ENCODE data around the gene BRD1. TPM values are rescaled to one million over a fixed set of nuclear protein-coding genes. Genes with fewer than 3 reads are reported as not detected.

Gene BRD1
- total RNA-seq, 4 donors from 2014 or later = 17.9 to 47.4 (median 37.9) TPM

GRCh38 chr22:49792107-49792506 lies 35.6 kb downstream of the BRD1 start:
- TF ChIP-seq, protein P1, sequence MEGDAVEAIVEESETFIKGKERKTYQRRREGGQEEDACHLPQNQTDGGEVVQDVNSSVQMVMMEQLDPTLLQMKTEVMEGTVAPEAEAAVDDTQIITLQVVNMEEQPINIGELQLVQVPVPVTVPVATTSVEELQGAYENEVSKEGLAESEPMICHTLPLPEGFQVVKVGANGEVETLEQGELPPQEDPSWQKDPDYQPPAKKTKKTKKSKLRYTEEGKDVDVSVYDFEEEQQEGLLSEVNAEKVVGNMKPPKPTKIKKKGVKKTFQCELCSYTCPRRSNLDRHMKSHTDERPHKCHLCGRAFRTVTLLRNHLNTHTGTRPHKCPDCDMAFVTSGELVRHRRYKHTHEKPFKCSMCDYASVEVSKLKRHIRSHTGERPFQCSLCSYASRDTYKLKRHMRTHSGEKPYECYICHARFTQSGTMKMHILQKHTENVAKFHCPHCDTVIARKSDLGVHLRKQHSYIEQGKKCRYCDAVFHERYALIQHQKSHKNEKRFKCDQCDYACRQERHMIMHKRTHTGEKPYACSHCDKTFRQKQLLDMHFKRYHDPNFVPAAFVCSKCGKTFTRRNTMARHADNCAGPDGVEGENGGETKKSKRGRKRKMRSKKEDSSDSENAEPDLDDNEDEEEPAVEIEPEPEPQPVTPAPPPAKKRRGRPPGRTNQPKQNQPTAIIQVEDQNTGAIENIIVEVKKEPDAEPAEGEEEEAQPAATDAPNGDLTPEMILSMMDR (IDR thresholded peaks at IDR 0.05) = no peak
- TF ChIP-seq POLR2A (IDR thresholded peaks at IDR 0.05) = no peak
- H3K9me3 ChIP-seq = no peaks in the 10 kb centered on the region
- peak overlapping the region; percentile 12 to 28 for H3K27ac ChIP-seq
- intact Hi-C loops (cut with DNase I; ENCODE audit: low total_unique reads) = no loop called here
- H3K36me3 ChIP-seq = no peaks in the 10 kb centered on the region
- H3K4me3 ChIP-seq = no peak overlapping the region
- DNase-seq = no peak
- no peaks in the 10 kb centered on the region for H3K27me3 ChIP-seq
- peaks cover 8 to 22% of the 10 kb centered on the region in 2 donors for H3K4me1 ChIP-seq

- peaks cover 8 to 22% of the 10 kb centered on the region in 2 donors for H3K4me1 ChIP-seq
- H3K27me3 ChIP-seq = no peaks in the 10 kb centered on the region
- no peak for DNase-seq
- no peak overlapping the region for H3K4me3 ChIP-seq
- peak overlapping the region in 1 of 2 donors; percentile 12 for H3K27ac ChIP-seq
- no peaks in the 10 kb centered on the region for H3K36me3 ChIP-seq
- no peaks in the 10 kb centered on the region for H3K9me3 ChIP-seq
- TF ChIP-seq, protein P1 (IDR thresholded peaks at IDR 0.05) = no peak
- no peak for TF ChIP-seq POLR2A (IDR thresholded peaks at IDR 0.05)
- intact Hi-C loops (cut with DNase I; ENCODE audit: low total_unique reads) = no loop called here
Measured at GRCh38 chr22:49791682-49792081, 36.0 kb downstream of the BRD1 start.

DNA sequence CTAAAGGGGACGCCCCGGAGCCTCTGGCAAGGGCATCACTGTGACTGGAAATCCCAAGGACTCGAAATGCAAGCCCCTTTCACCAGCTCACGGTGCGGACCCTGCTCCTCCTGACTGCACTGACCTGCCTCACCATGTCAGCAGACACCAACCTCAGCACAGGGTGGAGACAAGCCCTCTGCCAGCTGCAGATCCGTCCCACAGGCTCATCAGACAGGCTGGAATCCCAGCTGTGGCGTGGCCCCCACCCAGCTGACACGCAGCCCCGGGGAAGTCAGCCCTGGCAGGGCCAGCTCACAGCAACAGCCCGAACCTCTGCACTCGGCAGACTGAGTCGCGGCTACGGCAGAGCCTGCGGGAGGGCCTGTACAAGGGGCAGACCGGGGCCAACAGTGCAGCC lies 36.8 kb downstream of the BRD1 start:
- Histone ChIP-seq H3K36me3 (no peaks in the 10 kb centered on the region), H3K27ac (no peak overlapping the region), H3K27me3 (no peaks in the 10 kb centered on the region), H3K9me3 (no peaks in the 10 kb centered on the region), H3K4me1 (peaks cover 8 to 22% of the 10 kb centered on the region in 2 donors), H3K4me3 (no peak overlapping the region)
- DNase-seq = no peak
- no peak for TF ChIP-seq POLR2A (IDR thresholded peaks at IDR 0.05)
- TF ChIP-seq, protein P1 (IDR thresholded peaks at IDR 0.05) = no peak
- intact Hi-C loops (cut with DNase I; ENCODE audit: low total_unique reads) = no loop called here

DNA sequence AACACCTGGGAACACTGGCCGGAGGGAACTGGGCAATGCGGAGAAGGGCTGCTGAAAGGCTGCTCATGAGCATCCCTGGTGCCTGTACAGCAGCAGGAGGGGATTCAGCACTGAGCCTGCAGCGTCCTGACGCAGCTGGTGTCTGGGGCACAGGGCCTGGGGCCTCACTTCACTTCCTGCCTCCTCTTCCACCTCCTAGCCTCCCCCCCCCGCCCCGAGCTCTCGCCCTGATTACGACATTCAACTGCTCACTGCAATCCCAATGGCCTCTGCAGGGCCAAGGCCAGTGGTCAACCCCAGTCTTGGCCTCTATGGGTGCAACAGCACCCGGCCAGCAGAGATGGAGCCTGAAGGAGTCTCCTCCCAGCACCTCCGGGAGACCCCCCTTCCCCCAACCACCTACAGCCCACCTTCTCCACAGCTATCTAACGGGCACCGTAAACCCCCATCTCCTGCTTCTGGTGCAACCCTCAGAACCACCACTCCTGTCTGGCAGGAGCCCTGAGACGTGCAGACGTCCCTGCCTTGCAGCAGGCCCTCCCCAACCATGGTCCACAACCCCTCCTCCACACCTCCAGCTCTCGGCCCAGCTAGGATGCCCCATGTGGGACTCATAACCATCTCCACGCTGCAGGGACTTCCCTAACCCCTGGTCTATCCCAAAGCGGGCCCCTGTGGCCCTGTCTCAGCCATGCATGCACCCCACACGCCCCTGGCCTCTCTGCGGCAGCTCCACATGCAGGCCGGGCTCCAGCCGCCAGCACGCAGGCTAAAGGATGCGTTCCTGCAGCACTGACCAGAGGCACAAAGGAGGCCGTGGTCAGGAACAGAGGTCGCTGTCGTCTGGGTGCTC lies 38.2 kb downstream of the BRD1 start:
- TF ChIP-seq, protein P1 (IDR thresholded peaks at IDR 0.05) = no peak
- no peak for TF ChIP-seq POLR2A (IDR thresholded peaks at IDR 0.05)
- H3K27me3 ChIP-seq = no peaks in the 10 kb centered on the region
- peak in 1 of 2 donors; percentile 41 for DNase-seq
- H3K27ac ChIP-seq = peak overlapping the region in 1 of 2 donors; percentile 48
- intact Hi-C loops (cut with DNase I; ENCODE audit: low total_unique reads) = no loop called here
- H3K9me3 ChIP-seq = no peaks in the 10 kb centered on the region
- peaks cover 8 to 21% of the 10 kb centered on the region in 2 donors for H3K4me1 ChIP-seq
- no peak overlapping the region for H3K4me3 ChIP-seq
- no peaks in the 10 kb centered on the region for H3K36me3 ChIP-seq

DNA sequence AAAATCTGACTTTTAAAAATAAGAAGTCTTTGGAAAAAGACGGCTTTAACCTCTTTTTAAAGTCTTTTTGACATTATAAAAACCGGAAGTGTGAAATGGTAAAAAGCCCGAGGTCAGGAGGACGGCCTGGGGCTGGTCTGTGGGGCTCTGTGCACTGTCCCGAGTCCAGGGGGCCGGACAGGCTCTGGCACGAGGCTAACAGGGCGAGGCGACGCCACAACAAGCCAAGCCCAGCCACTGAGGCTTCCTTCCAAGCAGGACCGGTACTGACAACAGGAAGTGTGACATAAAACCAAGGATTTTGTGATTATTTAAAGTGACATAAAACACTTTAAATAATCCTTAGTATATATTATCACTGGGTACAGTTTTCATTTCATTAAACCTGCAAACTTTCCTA lies 39.2 kb downstream of the BRD1 start:
- no peaks in the 10 kb centered on the region for H3K36me3 ChIP-seq
- TF ChIP-seq, protein P1 (IDR thresholded peaks at IDR 0.05) = no peak
- TF ChIP-seq POLR2A (IDR thresholded peaks at IDR 0.05) = no peak
- intact Hi-C loops (cut with DNase I; ENCODE audit: low total_unique reads) = no loop called here
- DNase-seq = peak in 1 of 2 donors; percentile 46
- no peaks in the 10 kb centered on the region for H3K9me3 ChIP-seq
- no peaks in the 10 kb centered on the region for H3K27me3 ChIP-seq
- peaks cover 8 to 14% of the 10 kb centered on the region in 2 donors for H3K4me1 ChIP-seq
- H3K4me3 ChIP-seq = no peak overlapping the region
- H3K27ac ChIP-seq = peak overlapping the region in 1 of 2 donors; percentile 48

Data from uterus (tissue), 4 donors.